GM23338 (cell line): ENCODE data around the gene PDE4B. TPM values are rescaled to one million over a fixed set of nuclear protein-coding genes. Genes with fewer than 3 reads are reported as not detected.

Experiments
- ATAC-seq: fragments of 200-7000 bp; cut with Tn5 transposase; 3 replicates; pipeline ENCODE4 v1.9.1; 2020
- DNase-seq: peaks from one replicate; pipeline ENCODE4 v3.0.0-alpha.2; 2015; ENCODE audit warnings: low spot score
- H2AFZ ChIP-seq: fragments of 200-600 bp; sonication (generic); 2 replicates; pipeline ENCODE4 v1.8.0; 2016; ENCODE audit warnings: antibody characterized with exemption, mild to moderate bottlenecking, moderate library complexity
- H3F3A ChIP-seq: fragments of 200-600 bp; sonication (generic); replicated peaks from 2 replicates; pipeline ENCODE4 v1.8.0; 2017; ENCODE audit warnings: antibody characterized with exemption, mixed run types, low read depth
- H3K27ac ChIP-seq: fragments of 200-600 bp; sonication (generic); 2 replicates; pipeline ENCODE4 v1.6.1; 2016; ENCODE audit warnings: low read depth
- H3K27me3 ChIP-seq: fragments of 200-600 bp; sonication (generic); 2 replicates; pipeline ENCODE4 v1.8.0; 2016; ENCODE audit warnings: mild to moderate bottlenecking, mixed run types, moderate library complexity; ENCODE audit not compliant: insufficient read depth
- H3K36me3 ChIP-seq: fragments of 200-600 bp; sonication (generic); 2 replicates; pipeline ENCODE4 v1.8.0; 2016; ENCODE audit warnings: mild to moderate bottlenecking; ENCODE audit not compliant: insufficient read depth
- H3K4me1 ChIP-seq: fragments of 200-600 bp; sonication (generic); 2 replicates; pipeline ENCODE4 v1.8.0; 2016; ENCODE audit warnings: mild to moderate bottlenecking, moderate library complexity; ENCODE audit not compliant: insufficient read depth
- H3K4me2 ChIP-seq: fragments of 200-600 bp; sonication (generic); 2 replicates; pipeline ENCODE4 v1.7.1; 2017; ENCODE audit warnings: mixed run types
- H3K4me3 ChIP-seq: fragments of 200-600 bp; sonication (generic); 2 replicates; pipeline ENCODE4 v1.6.1; 2016; ENCODE audit warnings: mixed run types
- H3K79me2 ChIP-seq: fragments of 200-600 bp; sonication (generic); replicated peaks from 2 replicates; pipeline ENCODE4 v1.8.0; 2017; ENCODE audit warnings: mild to moderate bottlenecking; ENCODE audit not compliant: insufficient read depth
- H3K9me2 ChIP-seq: fragments of 200-600 bp; sonication (generic); 2 replicates; pipeline ENCODE4 v1.8.0; 2017; ENCODE audit not compliant: insufficient read depth
- H4K20me1 ChIP-seq: fragments of 200-600 bp; sonication (generic); replicated peaks from 2 replicates; pipeline ENCODE4 v1.8.0; 2017; ENCODE audit warnings: mild to moderate bottlenecking; ENCODE audit not compliant: insufficient read depth
- H3K27ac Mint-ChIP-seq: 2 replicates; pipeline ENCODE4 v1.8.0; 2020; ENCODE audit warnings: inconsistent platforms, mild to moderate bottlenecking, moderate library complexity, mixed read lengths
- H3K27me3 Mint-ChIP-seq: 3 replicates; pipeline ENCODE4 v1.8.0; 2022; ENCODE audit warnings: low read depth, mild to moderate bottlenecking, moderate library complexity, mixed read lengths, inconsistent platforms; ENCODE audit not compliant: insufficient read depth, poor library complexity
- H3K36me3 Mint-ChIP-seq: 3 replicates; pipeline ENCODE4 v1.8.0; 2021; ENCODE audit warnings: low read depth, mild to moderate bottlenecking, inconsistent platforms, moderate library complexity, mixed read lengths
- H3K4me1 Mint-ChIP-seq: 3 replicates; pipeline ENCODE4 v1.8.0; 2020; ENCODE audit warnings: mild to moderate bottlenecking, inconsistent platforms, mixed read lengths
- H3K4me3 Mint-ChIP-seq: 3 replicates; pipeline ENCODE4 v1.8.0; 2021; ENCODE audit warnings: moderate library complexity, mild to moderate bottlenecking, inconsistent platforms, mixed read lengths
- H3K9me3 Mint-ChIP-seq: 3 replicates; pipeline ENCODE4 v1.8.0; 2020; ENCODE audit warnings: moderate library complexity, mild to moderate bottlenecking, inconsistent platforms, mixed read lengths
- EZH2 ChIP-seq: fragments of 200-600 bp; sonication (generic); IDR thresholded peaks from one replicate; pipeline ENCODE4 v1.8.0; 2017; ENCODE audit warnings: antibody characterized with exemption, mild to moderate bottlenecking, low read depth; ENCODE audit not compliant: unreplicated experiment
- JUNB ChIP-seq: IDR thresholded peaks from one replicate; pipeline ENCODE4 v1.6.1; 2016; ENCODE audit warnings: antibody characterized with exemption; ENCODE audit not compliant: unreplicated experiment
- NANOG ChIP-seq: IDR thresholded peaks from 2 replicates; pipeline ENCODE4 v1.6.1; 2016; ENCODE audit warnings: antibody characterized with exemption, borderline replicate concordance
- STAT1 ChIP-seq: IDR thresholded peaks from one replicate; pipeline ENCODE4 v1.6.1; 2016; ENCODE audit warnings: antibody characterized with exemption; ENCODE audit not compliant: unreplicated experiment
- ZNF114 ChIP-seq: fragments of 250-450 bp; sonication (Bioruptor Pico); IDR thresholded peaks from 2 replicates; pipeline ENCODE4 v1.5.0; 2020; ENCODE audit warnings: mild to moderate bottlenecking, moderate library complexity
- polyA plus RNA-seq: library from polyadenylated mRNA; unstranded; fragments of >200 nt; fragmentation: Nextera tagmentation; extraction: Ambion mirVana; gene quantifications from 2 replicates; pipeline ENCODE4 v1.2.1, GENCODE V29; 2016
- total RNA-seq: library from RNA; depleted of rRNA; stranded (reverse); fragments of >200 nt; shearing (Covaris generic); gene quantifications from 2 replicates; pipeline ENCODE4 v1.2.3, GENCODE V29; 2014
- TF ChIP-seq, protein P1 (sequence below), 2 experiments: fragments of 200-600 bp in 1 of 2; sonication (generic) in 1 of 2; conservative IDR thresholded peaks; 2 replicates each; pipeline versions ENCODE4 v1.5.1 to v1.6.1; 2016 to 2017; ENCODE audit warnings: antibody characterized with exemption in 2 of 2, low read depth in 2 of 2, mild to moderate bottlenecking in 2 of 2, moderate library complexity in 1 of 2
- TF ChIP-seq, protein P2 (sequence below): IDR thresholded peaks from 2 replicates; pipeline ENCODE4 v1.6.1; 2016; ENCODE audit warnings: antibody characterized with exemption
- TF ChIP-seq, protein P3 (sequence below): IDR thresholded peaks from one replicate; pipeline ENCODE4 v1.6.1; 2018; ENCODE audit warnings: antibody characterized with exemption; ENCODE audit not compliant: unreplicated experiment

PDE4B gene
- total and polyA plus RNA-seq, 2 experiments from 2014 or later: 14.0 to 25.6 TPM

DNA sequence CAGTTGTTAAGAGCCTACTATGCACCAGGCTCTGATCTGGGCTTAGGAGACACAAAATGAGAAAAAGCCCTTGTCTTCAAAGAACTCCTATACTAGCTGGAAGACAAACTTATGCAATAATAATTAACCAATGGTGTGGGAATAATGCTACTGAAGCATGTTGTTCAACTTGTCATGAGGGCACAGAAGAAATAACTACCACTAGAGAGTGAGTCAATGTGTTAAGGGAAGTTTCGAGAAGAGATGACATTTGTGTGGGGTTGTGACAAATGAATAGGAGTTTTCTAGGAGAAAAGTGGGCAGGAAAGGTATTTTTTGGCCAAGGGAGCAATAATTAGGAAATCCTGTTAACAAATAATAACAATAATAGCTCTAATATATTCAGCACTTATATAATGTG lies 205.0 kb downstream of the PDE4B start:
- Histone ChIP-seq H3K4me3 (no peak overlapping the region), H3K79me2 (no peaks in the 10 kb centered on the region), H3K27ac (no peak overlapping the region), H4K20me1 (no peaks in the 10 kb centered on the region), H2AFZ (no peak overlapping the region), H3K36me3 (no peaks in the 10 kb centered on the region), H3K9me2 (no peaks in the 10 kb centered on the region), H3F3A (no peaks in the 10 kb centered on the region), H3K4me2 (no peak overlapping the region), H3K27me3 (peaks cover 29% of the 10 kb centered on the region), H3K4me1 (no peaks in the 10 kb centered on the region)
- H3K36me3 Mint-ChIP-seq: no peaks in the 10 kb centered on the region
- no peak overlapping the region for H3K27ac Mint-ChIP-seq
- no peak for DNase-seq
- no peaks in the 10 kb centered on the region for H3K9me3 Mint-ChIP-seq
- H3K27me3 Mint-ChIP-seq: peaks cover 23% of the 10 kb centered on the region
- TF ChIP-seq JUNB: no peak
- ATAC-seq: no peak
- H3K4me1 Mint-ChIP-seq: no peaks in the 10 kb centered on the region
- H3K4me3 Mint-ChIP-seq: no peak overlapping the region

DNA sequence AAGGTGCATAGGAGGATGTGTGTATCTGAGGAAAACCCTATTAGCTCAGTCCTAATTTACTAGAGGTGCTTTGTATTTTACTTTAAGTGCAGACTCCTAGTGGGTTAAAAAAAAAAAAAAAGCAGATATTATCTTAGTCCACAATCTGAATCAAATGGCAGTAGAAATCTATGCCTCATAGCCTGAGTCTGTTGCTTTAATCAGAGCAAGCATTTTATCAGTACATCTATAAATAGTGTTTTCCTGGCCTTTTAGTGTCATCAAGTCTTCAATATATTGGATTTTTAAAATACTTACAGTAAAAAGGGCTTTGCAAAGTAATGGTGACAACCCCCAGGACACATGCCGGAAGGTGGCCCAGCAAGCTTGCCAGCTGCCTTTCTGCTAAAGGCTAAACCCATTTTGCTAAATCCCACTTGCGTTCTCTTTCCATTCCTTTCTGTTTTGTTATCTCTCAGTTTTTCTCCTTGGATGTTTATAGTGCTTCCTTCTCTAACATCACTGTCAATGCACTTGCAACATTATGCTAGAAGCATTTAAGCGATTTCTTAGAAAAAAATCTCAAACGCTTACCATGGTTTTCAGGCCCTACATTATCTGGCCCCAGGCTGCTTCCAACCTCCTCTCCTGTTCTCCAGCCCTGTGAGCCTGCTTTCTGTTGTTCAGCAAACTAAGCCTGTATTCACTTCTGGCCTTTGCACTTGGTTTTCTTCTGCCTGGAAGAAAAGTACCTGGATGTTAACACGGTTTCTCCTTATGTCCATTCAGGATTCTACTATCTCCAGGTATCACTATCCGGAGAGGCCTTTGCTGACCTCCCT lies 206.3 kb downstream of the PDE4B start:
- Mint-ChIP-seq H3K4me3 (no peak overlapping the region), H3K27ac (no peak overlapping the region), H3K9me3 (no peaks in the 10 kb centered on the region), H3K36me3 (no peaks in the 10 kb centered on the region), H3K27me3 (peaks cover 34% of the 10 kb centered on the region), H3K4me1 (peaks cover 5% of the 10 kb centered on the region; the same call in 2 of the 3 replicates)
- H3K36me3 ChIP-seq: no peaks in the 10 kb centered on the region
- no peaks in the 10 kb centered on the region for H3K79me2 ChIP-seq
- H3K4me1 ChIP-seq: peaks cover 5% of the 10 kb centered on the region; the same call in 1 of the 2 replicates
- H3K27me3 ChIP-seq: peaks cover 40% of the 10 kb centered on the region
- no peaks in the 10 kb centered on the region for H3F3A ChIP-seq
- ATAC-seq (no peak), DNase-seq (no peak)
- no peak overlapping the region for H3K27ac ChIP-seq
- no peak overlapping the region for H3K4me3 ChIP-seq
- no peak overlapping the region for H2AFZ ChIP-seq
- H4K20me1 ChIP-seq: no peaks in the 10 kb centered on the region
- no peaks in the 10 kb centered on the region for H3K9me2 ChIP-seq
- no peak overlapping the region for H3K4me2 ChIP-seq
- TF ChIP-seq EZH2 (no peak), ZNF114 (CRISPR knock-in tag) (no peak), NANOG (no peak), STAT1 (no peak)
- TF ChIP-seq, protein P1, sequence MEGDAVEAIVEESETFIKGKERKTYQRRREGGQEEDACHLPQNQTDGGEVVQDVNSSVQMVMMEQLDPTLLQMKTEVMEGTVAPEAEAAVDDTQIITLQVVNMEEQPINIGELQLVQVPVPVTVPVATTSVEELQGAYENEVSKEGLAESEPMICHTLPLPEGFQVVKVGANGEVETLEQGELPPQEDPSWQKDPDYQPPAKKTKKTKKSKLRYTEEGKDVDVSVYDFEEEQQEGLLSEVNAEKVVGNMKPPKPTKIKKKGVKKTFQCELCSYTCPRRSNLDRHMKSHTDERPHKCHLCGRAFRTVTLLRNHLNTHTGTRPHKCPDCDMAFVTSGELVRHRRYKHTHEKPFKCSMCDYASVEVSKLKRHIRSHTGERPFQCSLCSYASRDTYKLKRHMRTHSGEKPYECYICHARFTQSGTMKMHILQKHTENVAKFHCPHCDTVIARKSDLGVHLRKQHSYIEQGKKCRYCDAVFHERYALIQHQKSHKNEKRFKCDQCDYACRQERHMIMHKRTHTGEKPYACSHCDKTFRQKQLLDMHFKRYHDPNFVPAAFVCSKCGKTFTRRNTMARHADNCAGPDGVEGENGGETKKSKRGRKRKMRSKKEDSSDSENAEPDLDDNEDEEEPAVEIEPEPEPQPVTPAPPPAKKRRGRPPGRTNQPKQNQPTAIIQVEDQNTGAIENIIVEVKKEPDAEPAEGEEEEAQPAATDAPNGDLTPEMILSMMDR (conservative IDR thresholded peaks at IDR 0.05; ENCODE audit: low read depth in 2 of 2): no peak
- TF ChIP-seq, protein P2, sequence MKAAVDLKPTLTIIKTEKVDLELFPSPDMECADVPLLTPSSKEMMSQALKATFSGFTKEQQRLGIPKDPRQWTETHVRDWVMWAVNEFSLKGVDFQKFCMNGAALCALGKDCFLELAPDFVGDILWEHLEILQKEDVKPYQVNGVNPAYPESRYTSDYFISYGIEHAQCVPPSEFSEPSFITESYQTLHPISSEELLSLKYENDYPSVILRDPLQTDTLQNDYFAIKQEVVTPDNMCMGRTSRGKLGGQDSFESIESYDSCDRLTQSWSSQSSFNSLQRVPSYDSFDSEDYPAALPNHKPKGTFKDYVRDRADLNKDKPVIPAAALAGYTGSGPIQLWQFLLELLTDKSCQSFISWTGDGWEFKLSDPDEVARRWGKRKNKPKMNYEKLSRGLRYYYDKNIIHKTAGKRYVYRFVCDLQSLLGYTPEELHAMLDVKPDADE: no peak
- TF ChIP-seq, protein P3, sequence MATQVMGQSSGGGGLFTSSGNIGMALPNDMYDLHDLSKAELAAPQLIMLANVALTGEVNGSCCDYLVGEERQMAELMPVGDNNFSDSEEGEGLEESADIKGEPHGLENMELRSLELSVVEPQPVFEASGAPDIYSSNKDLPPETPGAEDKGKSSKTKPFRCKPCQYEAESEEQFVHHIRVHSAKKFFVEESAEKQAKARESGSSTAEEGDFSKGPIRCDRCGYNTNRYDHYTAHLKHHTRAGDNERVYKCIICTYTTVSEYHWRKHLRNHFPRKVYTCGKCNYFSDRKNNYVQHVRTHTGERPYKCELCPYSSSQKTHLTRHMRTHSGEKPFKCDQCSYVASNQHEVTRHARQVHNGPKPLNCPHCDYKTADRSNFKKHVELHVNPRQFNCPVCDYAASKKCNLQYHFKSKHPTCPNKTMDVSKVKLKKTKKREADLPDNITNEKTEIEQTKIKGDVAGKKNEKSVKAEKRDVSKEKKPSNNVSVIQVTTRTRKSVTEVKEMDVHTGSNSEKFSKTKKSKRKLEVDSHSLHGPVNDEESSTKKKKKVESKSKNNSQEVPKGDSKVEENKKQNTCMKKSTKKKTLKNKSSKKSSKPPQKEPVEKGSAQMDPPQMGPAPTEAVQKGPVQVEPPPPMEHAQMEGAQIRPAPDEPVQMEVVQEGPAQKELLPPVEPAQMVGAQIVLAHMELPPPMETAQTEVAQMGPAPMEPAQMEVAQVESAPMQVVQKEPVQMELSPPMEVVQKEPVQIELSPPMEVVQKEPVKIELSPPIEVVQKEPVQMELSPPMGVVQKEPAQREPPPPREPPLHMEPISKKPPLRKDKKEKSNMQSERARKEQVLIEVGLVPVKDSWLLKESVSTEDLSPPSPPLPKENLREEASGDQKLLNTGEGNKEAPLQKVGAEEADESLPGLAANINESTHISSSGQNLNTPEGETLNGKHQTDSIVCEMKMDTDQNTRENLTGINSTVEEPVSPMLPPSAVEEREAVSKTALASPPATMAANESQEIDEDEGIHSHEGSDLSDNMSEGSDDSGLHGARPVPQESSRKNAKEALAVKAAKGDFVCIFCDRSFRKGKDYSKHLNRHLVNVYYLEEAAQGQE: no peak
